DMS79 (cell line): Measurements from ENCODE around the gene TTF1.

Source experiments
- DNase-seq: peaks from one replicate; lab custom pipeline; 2025; lab: John Stamatoyannopoulos, UW

TTF1 gene

DNA sequence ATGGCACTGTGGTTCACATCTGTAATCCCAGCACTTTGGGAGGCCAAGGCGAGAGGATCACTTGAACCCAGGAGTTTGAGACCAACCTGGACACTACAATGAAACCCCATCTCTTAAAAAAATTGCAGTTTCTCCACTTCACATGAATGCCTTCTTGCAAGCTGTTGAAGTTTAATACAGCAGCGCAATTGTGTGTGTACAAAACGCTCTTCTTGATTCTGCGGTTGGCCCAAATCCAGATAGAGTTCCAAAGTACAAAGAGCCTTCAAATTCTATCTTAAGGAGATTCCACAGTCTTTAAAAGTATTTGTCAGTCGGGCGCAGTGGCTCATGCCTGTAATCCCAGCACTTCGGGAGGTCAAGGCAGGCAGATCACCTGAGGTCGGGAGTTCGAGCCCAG, 42.6 kb downstream of the TTF1 start:
- peak; percentile 3 for DNase-seq

DNA sequence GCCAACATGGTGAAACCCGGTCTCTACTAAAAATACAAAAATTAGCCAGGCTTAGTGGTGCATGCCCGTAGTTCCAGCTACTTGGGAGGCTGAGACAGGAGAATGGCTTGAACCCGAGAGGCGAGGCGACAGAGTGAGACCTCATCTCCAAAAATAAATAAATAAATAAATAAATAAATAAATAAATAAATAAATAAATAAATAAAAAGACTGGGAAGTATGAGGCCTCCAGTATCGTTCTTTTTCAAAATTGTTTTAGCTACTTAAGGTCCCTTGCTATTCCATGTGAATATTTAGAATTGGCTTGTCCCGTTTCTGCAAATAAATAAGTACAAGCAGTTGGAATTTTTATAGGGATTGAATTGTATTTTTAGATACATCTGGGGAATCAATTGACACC, 48.9 kb downstream of the TTF1 start:
- DNase-seq, result no peak

DNA sequence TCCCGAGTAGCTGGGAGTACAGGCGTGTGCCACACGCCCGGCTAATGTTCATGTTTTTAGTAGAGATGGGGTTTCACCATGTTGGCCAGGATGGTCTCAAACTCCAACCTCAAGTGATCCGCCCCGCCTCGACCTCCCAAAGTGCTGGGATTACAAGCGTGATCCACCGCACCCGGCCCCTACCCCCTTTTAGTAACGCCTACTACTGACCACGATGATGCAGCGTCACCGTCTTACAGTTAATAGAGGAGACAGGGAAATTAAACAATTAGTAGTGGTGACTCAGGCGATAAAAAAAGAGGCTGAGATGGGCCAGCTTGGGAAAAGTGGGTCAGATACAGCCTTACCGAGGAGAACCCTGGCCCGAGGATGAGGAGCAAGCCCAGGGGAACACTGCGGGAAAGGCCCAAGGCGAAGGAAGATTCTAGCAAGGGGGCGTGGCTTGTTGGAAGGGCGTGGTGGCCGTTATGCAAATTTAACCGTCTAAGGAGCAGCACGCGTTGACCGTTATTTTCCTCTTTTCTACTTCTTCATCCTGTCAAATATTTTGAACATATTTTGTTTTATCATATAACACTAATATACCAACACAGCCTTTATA, 50.2 kb downstream of the TTF1 start:
- no peak for DNase-seq

- peak; percentile 91 for DNase-seq
Measured at GRCh38 chr9:132354637-132355355, 51.8 kb downstream of the TTF1 start, which contains the start of gene SETX. SETX (minus strand) TSS chr9:132354986; CDS start chr9:132349428, 5,558 bp downstream.

- DNase-seq, result no peak
Measured at GRCh38 chr9:132351404-132352045, 55.1 kb downstream of the TTF1 start.

GRCh38 chr9:132350861-132351315, 55.8 kb downstream of the TTF1 start:
- DNase-seq, result no peak

DNA sequence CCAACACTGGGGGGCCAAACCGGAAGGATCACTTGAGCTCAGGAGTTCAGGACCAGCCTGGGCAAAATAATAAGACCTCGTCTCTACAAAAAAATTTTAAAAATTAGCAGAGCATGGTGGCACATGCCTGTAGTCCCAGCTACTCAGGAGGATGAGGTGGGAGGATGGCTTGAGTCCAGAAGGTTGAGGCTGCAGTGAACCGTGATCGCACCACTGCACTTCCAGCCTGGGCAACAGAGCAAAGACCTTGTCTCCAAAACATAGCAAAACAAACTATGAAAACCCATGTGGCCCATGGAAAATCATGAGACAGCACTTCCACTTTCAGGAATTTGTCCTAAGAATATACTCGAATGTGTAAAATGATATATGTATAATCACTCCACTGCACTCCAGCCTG, 58.0 kb downstream of the TTF1 start:
- DNase-seq, result no peak

DNA sequence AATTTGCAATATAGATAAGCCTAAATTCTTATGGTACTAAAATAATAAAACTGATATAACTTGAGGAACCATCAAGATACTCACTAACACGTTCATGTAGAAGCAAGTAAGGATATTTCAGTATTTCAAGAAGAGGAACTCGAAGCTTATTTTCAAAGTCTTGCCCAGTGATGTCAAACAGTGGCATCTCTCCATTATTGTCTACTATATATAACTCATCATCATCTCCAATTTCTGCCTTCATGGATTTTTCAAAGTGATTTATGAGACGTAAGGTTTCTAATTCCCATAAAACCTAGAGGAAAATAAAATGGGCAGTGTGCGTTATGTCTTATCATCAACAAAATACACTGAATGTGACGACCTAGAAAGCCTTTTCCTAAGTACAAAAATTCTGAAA, 60.5 kb downstream of the TTF1 start:
- no peak for DNase-seq

DNA sequence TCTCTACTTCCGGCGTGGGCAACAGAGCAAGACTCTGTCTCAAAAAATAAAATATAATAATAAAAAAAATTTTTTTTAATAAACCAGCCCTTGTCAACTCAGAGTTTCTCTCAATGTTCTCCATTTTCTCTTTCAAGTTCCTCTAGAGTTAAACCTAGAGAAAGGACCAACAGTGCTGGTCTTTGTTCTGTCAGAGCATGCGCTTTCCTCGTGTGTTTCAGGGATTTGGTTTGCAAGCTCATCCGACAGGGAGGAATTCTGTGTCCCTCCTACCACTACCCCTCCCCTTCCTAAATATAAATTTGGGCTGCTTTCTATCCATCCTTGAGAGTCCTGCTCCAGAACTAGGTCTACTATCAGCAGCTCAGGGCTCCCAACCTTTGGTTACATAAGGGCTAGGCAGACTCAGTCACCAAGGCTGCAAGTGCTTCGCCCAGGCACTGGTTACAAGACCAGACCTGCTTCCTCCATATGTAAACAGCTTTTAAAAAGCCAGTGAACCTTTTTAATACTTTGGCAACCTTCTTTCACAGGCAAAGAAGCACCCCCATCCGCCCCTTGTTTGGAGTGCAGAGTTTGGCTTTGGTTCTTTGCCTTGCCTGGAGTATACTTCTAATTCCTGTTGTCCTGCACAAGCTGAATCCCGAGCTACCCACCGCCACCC, 65.3 kb downstream of the TTF1 start:
- DNase-seq, result peak; percentile 85

DNA sequence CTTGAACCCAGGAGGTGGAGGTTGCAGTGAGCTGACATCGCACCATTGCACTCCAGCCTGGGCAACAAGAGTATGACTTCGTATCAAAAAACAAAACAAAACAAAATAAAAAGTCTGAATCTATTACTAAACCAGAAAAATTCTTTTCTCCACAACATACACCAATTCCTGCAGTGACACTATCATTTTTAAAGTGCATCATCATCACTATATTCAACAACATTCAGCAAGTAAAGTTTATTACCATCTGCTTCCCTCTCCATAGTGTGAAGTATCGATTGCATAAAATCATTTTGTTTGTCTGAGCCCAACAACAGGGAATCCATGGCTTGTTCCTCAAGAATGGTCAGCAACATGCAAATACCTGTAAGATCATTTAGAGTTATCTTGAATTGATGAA, 72.3 kb downstream of the TTF1 start:
- no peak for DNase-seq

DNA sequence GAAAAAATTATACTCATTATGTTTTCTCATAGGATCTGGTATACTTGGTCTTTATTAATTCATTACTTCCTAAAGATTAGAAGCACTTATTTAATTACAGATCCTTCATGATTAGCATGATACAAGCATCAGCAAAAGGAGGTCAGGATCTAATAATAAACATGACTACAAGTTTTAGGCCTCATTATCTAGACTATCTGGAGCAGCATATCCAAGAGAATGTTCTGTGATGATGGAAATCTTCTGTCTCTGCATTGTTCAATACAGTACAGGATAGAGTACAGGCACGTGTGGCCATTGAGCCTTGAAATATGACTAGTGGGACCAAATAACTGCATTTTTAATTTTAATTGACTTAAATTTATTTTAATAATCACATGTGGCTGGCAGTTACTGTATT, 73.1 kb downstream of the TTF1 start:
- DNase-seq, result no peak

DNA sequence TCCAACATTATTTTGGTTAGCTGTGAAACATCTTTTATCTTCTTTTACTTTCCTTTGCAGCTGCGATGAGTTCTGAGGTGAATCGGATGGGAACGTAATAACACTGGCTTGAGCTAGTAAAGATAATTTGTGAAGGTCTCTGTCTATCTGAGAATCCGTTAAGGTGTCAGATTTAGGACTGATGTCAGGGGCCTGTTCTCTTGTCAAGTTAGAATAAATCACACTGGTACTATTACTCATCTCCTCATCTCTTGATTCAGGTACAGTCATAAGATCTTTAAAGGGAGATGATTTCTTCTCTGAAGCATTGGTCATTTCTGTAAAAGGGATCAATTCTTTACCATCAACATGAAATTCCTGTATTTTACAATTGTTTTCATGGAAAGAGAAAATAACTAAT, 78.1 kb downstream of the TTF1 start:
- no peak for DNase-seq

GRCh38 chr9:132327537-132327936, 79.1 kb downstream of the TTF1 start:
- no peak for DNase-seq
